ENCODE measurements around the gene RAD50.

DNA sequence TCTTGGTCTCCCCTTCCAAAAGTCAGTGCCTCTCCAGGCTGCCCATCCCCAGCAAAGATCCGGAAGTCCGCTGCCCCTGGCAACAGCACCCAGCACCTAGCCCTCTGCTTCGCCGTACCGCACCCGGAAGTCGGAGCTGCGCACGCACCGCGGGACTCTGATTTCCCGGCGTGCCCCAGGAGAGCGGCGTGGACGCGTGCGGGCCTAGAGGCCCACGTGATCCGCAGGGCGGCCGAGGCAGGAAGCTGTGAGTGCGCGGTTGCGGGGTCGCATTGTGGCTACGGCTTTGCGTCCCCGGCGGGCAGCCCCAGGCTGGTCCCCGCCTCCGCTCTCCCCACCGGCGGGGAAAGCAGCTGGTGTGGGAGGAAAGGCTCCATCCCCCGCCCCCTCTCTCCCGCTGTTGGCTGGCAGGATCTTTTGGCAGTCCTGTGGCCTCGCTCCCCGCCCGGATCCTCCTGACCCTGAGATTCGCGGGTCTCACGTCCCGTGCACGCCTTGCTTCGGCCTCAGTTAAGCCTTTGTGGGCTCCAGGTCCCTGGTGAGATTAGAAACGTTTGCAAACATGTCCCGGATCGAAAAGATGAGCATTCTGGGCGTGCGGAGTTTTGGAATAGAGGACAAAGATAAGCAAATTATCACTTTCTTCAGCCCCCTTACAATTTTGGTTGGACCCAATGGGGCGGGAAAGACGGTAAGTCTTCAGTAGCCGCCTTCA lies at the start of gene RAD50:
- TF ChIP-seq, protein P1, sequence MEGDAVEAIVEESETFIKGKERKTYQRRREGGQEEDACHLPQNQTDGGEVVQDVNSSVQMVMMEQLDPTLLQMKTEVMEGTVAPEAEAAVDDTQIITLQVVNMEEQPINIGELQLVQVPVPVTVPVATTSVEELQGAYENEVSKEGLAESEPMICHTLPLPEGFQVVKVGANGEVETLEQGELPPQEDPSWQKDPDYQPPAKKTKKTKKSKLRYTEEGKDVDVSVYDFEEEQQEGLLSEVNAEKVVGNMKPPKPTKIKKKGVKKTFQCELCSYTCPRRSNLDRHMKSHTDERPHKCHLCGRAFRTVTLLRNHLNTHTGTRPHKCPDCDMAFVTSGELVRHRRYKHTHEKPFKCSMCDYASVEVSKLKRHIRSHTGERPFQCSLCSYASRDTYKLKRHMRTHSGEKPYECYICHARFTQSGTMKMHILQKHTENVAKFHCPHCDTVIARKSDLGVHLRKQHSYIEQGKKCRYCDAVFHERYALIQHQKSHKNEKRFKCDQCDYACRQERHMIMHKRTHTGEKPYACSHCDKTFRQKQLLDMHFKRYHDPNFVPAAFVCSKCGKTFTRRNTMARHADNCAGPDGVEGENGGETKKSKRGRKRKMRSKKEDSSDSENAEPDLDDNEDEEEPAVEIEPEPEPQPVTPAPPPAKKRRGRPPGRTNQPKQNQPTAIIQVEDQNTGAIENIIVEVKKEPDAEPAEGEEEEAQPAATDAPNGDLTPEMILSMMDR (conservative IDR thresholded peaks at IDR 0.05 in 1 of 2, IDR thresholded peaks at IDR 0.05 in 1 of 2; ENCODE audit: low read depth in 1 of 2, low read length in 2 of 2): no peak
- no peak for TF ChIP-seq EZH2 (IDR thresholded peaks at IDR 0.05; ENCODE audit: low read length, missing control alignments)

All from fibroblast of lung (primary cell).